DND-41 (cell line): ENCODE measurements around the gene GIT1.

ENCODE experiments used
- ATAC-seq: fragments of 200-7000 bp; cut with Tn5 transposase; 3 replicates; pipeline ENCODE4 v1.9.1; 2021; ENCODE audit warnings: low read depth; ENCODE audit not compliant: insufficient read depth
- DNase-seq: peaks from one replicate; pipeline ENCODE4 v3.0.0-alpha.2; 2020
- H2AFZ ChIP-seq: 2 replicates; pipeline ENCODE4 v1.6.0; 2012; ENCODE audit warnings: low read depth, low read length
- H3K27ac ChIP-seq: 2 replicates; pipeline ENCODE4 v1.5.1; 2012; ENCODE audit warnings: low read length, inconsistent platforms
- H3K27me3 ChIP-seq: fragments of 200-600 bp; sonication (generic); 2 replicates; pipeline ENCODE4 v1.6.0; 2012; ENCODE audit warnings: low read length, mild to moderate bottlenecking, inconsistent platforms; ENCODE audit not compliant: insufficient read depth, poor library complexity
- H3K36me3 ChIP-seq: 2 replicates; pipeline ENCODE4 v1.5.1; 2012; ENCODE audit warnings: low read length, inconsistent platforms; ENCODE audit not compliant: insufficient read depth
- H3K4me1 ChIP-seq: 2 replicates; pipeline ENCODE4 v1.5.1; 2012; ENCODE audit warnings: mild to moderate bottlenecking, low read length; ENCODE audit not compliant: insufficient read depth
- H3K4me2 ChIP-seq: 2 replicates; pipeline ENCODE4 v1.6.0; 2012; ENCODE audit warnings: mild to moderate bottlenecking, moderate library complexity, low read length, inconsistent platforms; ENCODE audit not compliant: insufficient read depth
- H3K4me3 ChIP-seq, 2 experiments: fragments of 200-600 bp in 1 of 2; shearing (Covaris generic) in 1 of 2; 2 replicates each; pipeline ENCODE4 v1.5.1; 2012 to 2016; ENCODE audit warnings: inconsistent platforms in 2 of 2, low read length in 2 of 2, mild to moderate bottlenecking in 2 of 2, low read depth in 1 of 2, moderate library complexity in 1 of 2
- H3K79me2 ChIP-seq: 2 replicates; pipeline ENCODE4 v1.6.0; 2012; ENCODE audit warnings: low read length, inconsistent platforms; ENCODE audit not compliant: insufficient read depth
- H3K9ac ChIP-seq: 2 replicates; pipeline ENCODE4 v1.6.0; 2012; ENCODE audit warnings: low read depth, mild to moderate bottlenecking, inconsistent platforms, low read length, moderate library complexity
- H3K9me3 ChIP-seq: 2 replicates; pipeline ENCODE4 v1.5.1; 2012; ENCODE audit warnings: low read length, moderate library complexity, mild to moderate bottlenecking, inconsistent platforms; ENCODE audit not compliant: insufficient read depth, severe bottlenecking
- H4K20me1 ChIP-seq: 2 replicates; pipeline ENCODE4 v1.6.0; 2012; ENCODE audit warnings: low read length; ENCODE audit not compliant: insufficient read depth
- EZH2 ChIP-seq: IDR thresholded peaks from 3 replicates; pipeline ENCODE4 v1.6.1; 2012; ENCODE audit warnings: borderline replicate concordance, low read depth, mild to moderate bottlenecking, moderate library complexity, low read length, inconsistent platforms; ENCODE audit not compliant: severe bottlenecking
- TF ChIP-seq, protein P1 (sequence below): IDR thresholded peaks from 2 replicates; pipeline ENCODE4 v1.5.1; 2012; ENCODE audit warnings: borderline replicate concordance, low read length, moderate library complexity, mild to moderate bottlenecking; ENCODE audit not compliant: poor library complexity, severe bottlenecking; ENCODE audit errors: extremely low read depth

The GIT1 gene

DNA sequence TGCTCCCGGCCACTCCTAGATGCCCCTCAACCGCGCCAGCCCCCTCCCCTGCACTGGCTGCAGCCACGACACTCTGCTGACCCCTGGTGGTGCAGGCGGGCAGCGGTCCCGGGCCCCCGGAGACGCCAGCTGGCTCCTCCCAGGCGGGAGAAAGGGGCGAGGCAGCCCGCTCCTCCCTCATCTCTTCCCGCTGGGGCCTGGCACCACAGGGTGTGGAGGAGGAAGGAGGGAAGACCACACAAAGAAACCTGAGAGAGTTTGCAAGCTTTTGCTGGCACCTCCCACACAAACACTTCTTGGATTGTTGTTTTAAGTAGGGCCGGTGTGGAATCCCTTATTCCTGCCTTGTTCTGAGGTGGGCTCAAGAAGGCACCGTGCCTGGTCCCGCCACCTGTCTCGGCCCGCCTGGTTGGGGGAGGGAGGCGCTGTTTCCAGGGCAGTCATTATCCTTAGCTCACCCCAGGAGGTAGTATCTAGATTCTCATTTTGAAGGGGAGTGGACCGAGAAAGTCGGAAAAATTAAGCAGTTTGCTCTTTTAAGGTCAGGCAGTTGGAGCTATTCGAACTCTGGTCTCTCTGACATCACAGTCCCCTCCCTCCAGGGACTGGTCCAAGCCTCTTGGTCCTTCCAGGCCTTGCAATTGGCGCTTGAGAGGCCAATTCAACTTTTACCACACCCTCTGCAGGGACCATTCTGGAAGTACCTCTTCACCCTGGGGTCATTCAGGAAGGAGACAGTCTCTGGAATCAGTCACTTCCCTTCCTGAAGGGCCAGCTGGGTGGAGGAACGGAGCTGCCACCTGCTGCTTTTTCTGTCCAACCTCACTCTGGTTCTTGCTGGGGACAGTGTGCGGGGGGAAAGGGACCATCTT, 2.5 kb upstream of the GIT1 start:
- peak; percentile 92 for DNase-seq
- H3K79me2 ChIP-seq, result peaks cover 38% of the 10 kb centered on the region
- H3K4me1 ChIP-seq, result peaks cover 69% of the 10 kb centered on the region
- no peaks in the 10 kb centered on the region for H3K9me3 ChIP-seq
- peaks cover 49% of the 10 kb centered on the region for H4K20me1 ChIP-seq
- TF ChIP-seq EZH2, result no peak
- TF ChIP-seq, protein P1, sequence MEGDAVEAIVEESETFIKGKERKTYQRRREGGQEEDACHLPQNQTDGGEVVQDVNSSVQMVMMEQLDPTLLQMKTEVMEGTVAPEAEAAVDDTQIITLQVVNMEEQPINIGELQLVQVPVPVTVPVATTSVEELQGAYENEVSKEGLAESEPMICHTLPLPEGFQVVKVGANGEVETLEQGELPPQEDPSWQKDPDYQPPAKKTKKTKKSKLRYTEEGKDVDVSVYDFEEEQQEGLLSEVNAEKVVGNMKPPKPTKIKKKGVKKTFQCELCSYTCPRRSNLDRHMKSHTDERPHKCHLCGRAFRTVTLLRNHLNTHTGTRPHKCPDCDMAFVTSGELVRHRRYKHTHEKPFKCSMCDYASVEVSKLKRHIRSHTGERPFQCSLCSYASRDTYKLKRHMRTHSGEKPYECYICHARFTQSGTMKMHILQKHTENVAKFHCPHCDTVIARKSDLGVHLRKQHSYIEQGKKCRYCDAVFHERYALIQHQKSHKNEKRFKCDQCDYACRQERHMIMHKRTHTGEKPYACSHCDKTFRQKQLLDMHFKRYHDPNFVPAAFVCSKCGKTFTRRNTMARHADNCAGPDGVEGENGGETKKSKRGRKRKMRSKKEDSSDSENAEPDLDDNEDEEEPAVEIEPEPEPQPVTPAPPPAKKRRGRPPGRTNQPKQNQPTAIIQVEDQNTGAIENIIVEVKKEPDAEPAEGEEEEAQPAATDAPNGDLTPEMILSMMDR, result peak; percentile 99
- peak overlapping the region; percentile 49 for H3K27ac ChIP-seq
- peak overlapping the region; percentile 90 for H3K4me2 ChIP-seq
- H3K27me3 ChIP-seq, result peaks cover 6% of the 10 kb centered on the region
- H3K9ac ChIP-seq, result peak overlapping the region; percentile 83
- H3K4me3 ChIP-seq, result peak overlapping the region in 1 of 2 experiments; percentile 72; a peak in 2 of 4 replicates
- ATAC-seq, result peak; percentile 70
- peak overlapping the region; percentile 77 for H2AFZ ChIP-seq
- H3K36me3 ChIP-seq, result no peaks in the 10 kb centered on the region

DNA sequence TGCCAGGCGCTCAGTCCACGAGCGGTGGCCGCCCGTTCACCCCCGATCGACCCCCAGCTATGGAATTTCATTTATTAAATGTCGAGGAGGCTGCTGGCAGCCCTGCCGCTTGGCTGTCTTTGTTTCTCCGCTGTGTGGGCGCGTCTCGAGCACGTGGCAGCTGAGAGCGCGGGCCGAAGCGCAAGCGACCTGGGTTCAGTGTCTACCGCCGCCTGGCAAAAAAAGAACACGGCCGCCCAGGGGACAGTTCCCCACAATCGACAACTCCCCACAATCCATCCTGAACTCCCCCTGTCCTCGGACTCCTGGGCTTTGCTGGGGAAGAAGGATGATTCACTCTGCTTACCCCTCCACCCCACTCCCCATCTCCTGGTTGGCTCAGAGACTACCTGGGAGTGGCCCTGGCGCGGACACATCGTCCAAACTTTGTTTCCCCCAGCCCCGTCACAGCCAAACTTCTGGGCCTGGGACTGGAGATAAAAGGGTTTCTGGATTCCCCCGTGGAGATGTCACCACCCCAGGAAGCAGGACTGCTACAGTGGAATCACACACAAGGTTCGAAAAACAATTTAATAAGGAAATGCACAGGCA, 1.8 kb upstream of the GIT1 start:
- Histone ChIP-seq H2AFZ (peak overlapping the region; percentile 77), H3K4me1 (peaks cover 75% of the 10 kb centered on the region), H3K9ac (peak overlapping the region; percentile 83)

DNA sequence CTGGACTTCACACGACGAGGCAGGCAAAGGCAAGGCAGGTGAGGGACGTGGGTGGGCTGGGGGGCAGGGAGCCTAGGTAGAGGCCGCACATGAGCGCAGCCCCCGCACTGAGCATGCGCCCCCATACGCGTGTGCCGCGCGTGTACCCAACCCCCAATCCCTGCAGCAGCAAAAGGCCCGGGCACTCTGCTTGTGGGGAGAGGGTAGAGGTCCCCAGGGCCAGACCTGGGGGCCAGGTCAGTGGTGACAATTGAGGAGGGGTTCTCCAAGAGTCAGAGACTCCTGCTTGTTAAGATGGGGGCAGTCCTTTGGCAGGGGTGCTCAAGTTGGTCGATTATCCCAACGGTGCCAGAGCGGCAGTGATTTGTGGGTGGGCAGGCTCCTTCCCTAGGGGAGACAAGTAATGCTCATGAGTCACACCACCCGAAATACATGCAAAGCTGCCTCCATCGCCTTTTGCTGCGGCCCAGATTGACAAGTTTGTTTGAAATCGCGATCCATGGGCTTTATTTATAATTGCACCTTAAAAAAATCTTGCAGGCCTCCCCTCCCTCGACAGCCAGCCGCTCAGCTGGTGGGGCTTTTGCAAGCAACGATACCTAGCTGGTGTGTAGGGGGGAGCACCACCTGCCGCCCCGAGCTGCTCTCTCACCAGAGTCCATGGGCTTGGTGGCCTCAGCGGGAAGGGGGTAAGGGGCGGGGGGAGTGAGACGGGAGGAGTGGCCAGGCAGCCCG, 1.1 kb upstream of the GIT1 start:
- peak overlapping the region; percentile 44 to 74; a peak in 3 of 4 replicates for H3K4me3 ChIP-seq
- no peaks in the 10 kb centered on the region for H3K36me3 ChIP-seq
- H3K27me3 ChIP-seq, result peaks cover 6% of the 10 kb centered on the region
- H3K9ac ChIP-seq, result peak overlapping the region; percentile 83
- no peak for ATAC-seq
- H3K4me2 ChIP-seq, result peak overlapping the region; percentile 90
- H3K27ac ChIP-seq, result peak overlapping the region; percentile 81
- peak overlapping the region; percentile 99 for H2AFZ ChIP-seq
- peaks cover 77% of the 10 kb centered on the region for H3K4me1 ChIP-seq
- no peaks in the 10 kb centered on the region for H3K9me3 ChIP-seq
- peaks cover 48% of the 10 kb centered on the region for H3K79me2 ChIP-seq
- peaks cover 46% of the 10 kb centered on the region for H4K20me1 ChIP-seq
- no peak for DNase-seq
- TF ChIP-seq, protein P1, result no peak
- no peak for TF ChIP-seq EZH2

More for the DNA sequence above, 1.8 kb upstream of the GIT1 start:
- H3K4me3 ChIP-seq, result peak overlapping the region in 1 of 2 experiments; percentile 72; a peak in 2 of 4 replicates
- H3K79me2 ChIP-seq, result peaks cover 45% of the 10 kb centered on the region
- H3K27ac ChIP-seq, result peak overlapping the region; percentile 49
- no peaks in the 10 kb centered on the region for H3K9me3 ChIP-seq
- no peak for DNase-seq
- no peaks in the 10 kb centered on the region for H3K36me3 ChIP-seq
- peaks cover 48% of the 10 kb centered on the region for H4K20me1 ChIP-seq
- no peak for ATAC-seq
- H3K4me2 ChIP-seq, result peak overlapping the region; percentile 90
- TF ChIP-seq, protein P1, result no peak
- TF ChIP-seq EZH2, result no peak
- H3K27me3 ChIP-seq, result peaks cover 6% of the 10 kb centered on the region
